Memory B cell (primary cell): ENCODE data around the gene ITPR3.

ENCODE experiments used
- ATAC-seq: fragments of 150-1000 bp; cut with Tn5 transposase; 2 replicates; pipeline ENCODE4 v1.10.0; 2021; ENCODE audit warnings: low read depth, mild to moderate bottlenecking, moderate library complexity
- DNase-seq, 2 donors: peaks; one replicate each; pipeline ENCODE4 v3.0.0; 2022; ENCODE audit warnings: low spot score in 2 of 2
- H3K27ac Mint-ChIP-seq: one replicate; pipeline ENCODE4 v1.8.0; 2022; ENCODE audit warnings: mild to moderate bottlenecking, moderate library complexity, mixed read lengths
- H3K27me3 Mint-ChIP-seq: one replicate; pipeline ENCODE4 v1.8.0; 2022; ENCODE audit warnings: mixed read lengths
- H3K36me3 Mint-ChIP-seq: one replicate; pipeline ENCODE4 v1.8.0; 2022; ENCODE audit warnings: mild to moderate bottlenecking, mixed read lengths
- H3K4me1 Mint-ChIP-seq: one replicate; pipeline ENCODE4 v1.8.0; 2022; ENCODE audit warnings: mixed read lengths
- H3K4me3 Mint-ChIP-seq: one replicate; pipeline ENCODE4 v1.8.0; 2022; ENCODE audit warnings: mild to moderate bottlenecking, moderate library complexity, mixed read lengths
- H3K9me3 Mint-ChIP-seq: one replicate; pipeline ENCODE4 v1.8.0; 2022; ENCODE audit warnings: mixed read lengths

ITPR3 gene

DNA sequence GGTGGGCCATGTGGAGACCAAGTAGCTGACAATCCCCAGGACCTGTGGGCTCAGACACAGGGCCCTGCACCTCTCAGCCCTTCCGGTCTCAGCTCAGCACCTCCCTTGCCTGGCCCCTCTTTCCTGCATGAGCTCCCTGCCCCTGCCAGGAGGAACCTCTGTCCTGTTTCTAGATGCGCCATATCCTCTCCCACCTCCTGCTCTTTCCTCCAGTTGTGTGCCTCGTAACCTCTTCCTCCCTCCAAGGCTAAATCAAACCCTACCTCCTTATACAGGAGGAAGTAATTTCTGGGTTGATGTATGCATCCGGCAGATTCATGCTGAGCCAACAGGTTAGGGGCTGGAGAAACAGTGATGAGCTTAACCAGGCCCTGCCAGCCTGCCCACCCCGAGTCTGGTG is 30.9 kb downstream of the ITPR3 start:
- no peaks in the 10 kb centered on the region for H3K27me3 Mint-ChIP-seq
- no peak overlapping the region for H3K27ac Mint-ChIP-seq
- peaks cover 20% of the 10 kb centered on the region for H3K4me1 Mint-ChIP-seq
- ATAC-seq = no peak
- H3K4me3 Mint-ChIP-seq = no peak overlapping the region
- H3K36me3 Mint-ChIP-seq = peaks cover 18% of the 10 kb centered on the region
- no peak for DNase-seq
- no peaks in the 10 kb centered on the region for H3K9me3 Mint-ChIP-seq

DNA sequence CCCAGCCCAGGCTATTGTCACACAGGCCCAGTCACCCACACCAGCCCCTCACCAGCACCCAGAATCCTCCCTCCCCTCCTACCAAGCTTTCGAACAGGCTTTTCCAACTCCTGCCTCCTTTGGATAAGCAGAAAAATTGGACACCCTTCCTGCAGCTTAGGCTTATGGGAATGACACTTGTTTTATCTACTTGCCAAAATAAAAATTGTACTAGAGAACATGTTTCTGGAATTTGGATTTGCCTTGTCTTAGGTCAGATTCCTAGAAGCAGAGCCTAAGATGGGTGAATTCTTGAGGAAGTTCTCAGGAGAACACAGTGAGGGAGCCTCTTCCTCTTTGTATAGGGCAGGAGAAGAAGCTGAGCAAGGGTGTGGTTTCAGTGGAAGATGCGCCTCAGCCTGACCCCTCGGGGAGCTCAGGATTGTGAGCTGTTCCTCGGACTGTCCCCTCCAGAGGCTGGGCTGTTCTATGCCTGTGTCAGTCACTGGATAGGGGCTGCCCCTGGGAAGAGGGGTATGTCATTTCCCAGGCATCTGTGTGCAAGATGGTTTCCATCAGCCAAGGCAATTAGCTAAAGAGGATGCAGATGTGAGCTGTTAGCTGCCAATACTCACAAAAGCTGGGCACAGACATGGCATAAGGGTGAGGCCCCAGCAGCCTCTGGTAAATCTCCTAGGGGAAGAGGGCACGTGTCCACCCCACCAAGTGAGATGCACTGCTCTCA is 33.9 kb downstream of the ITPR3 start:
- Mint-ChIP-seq H3K9me3 (no peaks in the 10 kb centered on the region), H3K27me3 (no peaks in the 10 kb centered on the region), H3K4me3 (no peak overlapping the region), H3K36me3 (peaks cover 11% of the 10 kb centered on the region), H3K27ac (peak overlapping the region; percentile 31), H3K4me1 (peaks cover 10% of the 10 kb centered on the region)
- ATAC-seq (no peak), DNase-seq (no peak)

DNA sequence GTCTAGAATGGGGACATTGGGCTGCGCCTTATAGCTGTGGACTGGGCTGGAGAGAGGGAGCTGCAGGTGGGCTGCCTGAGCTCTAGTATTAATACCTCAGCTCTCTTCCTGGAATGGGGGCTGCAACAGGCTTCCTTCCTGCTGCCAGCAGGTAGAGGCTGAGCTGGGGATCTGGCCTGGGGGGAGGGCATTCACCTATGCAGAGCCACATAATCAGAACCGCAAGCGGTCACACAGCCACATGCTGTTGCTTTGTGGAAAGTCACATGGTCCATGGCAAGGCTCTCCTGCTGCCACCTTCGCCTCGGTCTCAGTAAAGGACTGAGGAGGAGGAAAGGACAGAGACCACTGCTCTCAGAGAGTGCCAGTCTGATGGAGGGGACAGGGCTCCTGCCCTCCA is 35.7 kb downstream of the ITPR3 start:
- DNase-seq (no peak), ATAC-seq (no peak)
- no peak overlapping the region for H3K4me3 Mint-ChIP-seq
- no peaks in the 10 kb centered on the region for H3K27me3 Mint-ChIP-seq
- H3K4me1 Mint-ChIP-seq = peaks cover 5% of the 10 kb centered on the region
- peaks cover 6% of the 10 kb centered on the region for H3K36me3 Mint-ChIP-seq
- H3K9me3 Mint-ChIP-seq = no peaks in the 10 kb centered on the region
- H3K27ac Mint-ChIP-seq = no peak overlapping the region

DNA sequence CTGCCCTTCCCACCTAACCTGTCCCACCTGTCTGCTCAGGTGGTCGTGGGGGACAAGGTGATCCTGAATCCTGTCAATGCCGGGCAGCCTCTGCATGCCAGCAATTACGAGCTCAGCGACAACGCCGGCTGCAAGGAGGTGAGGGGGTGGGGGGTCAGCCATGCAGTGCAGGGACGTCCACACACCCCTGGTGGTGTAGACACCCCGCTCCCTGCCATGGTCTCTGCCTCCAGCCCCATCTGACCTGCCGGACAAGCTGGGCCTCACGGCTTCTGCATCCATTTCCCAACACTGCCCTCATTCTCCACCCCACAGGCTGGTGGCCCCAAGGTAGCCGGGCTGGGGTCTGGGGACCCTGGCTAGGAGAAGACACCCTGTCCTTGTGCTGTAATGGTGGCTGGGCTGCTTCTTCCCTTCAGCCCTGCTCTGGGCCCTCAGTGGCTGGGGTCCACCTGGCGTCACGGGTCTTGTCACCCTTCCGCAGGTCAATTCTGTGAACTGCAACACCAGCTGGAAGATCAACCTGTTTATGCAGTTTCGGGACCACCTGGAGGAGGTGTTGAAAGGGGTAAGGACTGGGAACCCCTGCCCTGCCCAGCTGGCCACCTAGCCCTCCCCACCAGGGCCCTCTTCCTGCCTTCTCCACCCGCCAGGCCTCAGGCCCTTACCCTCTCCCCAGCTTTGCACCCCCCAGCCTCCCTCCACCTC is 38.0 kb downstream of the ITPR3 start:
- peaks cover 6% of the 10 kb centered on the region for H3K36me3 Mint-ChIP-seq
- H3K27me3 Mint-ChIP-seq = no peaks in the 10 kb centered on the region
- no peaks in the 10 kb centered on the region for H3K9me3 Mint-ChIP-seq
- no peak for DNase-seq
- no peak overlapping the region for H3K27ac Mint-ChIP-seq
- H3K4me1 Mint-ChIP-seq = no peaks in the 10 kb centered on the region
- no peak for ATAC-seq
- no peak overlapping the region for H3K4me3 Mint-ChIP-seq

DNA sequence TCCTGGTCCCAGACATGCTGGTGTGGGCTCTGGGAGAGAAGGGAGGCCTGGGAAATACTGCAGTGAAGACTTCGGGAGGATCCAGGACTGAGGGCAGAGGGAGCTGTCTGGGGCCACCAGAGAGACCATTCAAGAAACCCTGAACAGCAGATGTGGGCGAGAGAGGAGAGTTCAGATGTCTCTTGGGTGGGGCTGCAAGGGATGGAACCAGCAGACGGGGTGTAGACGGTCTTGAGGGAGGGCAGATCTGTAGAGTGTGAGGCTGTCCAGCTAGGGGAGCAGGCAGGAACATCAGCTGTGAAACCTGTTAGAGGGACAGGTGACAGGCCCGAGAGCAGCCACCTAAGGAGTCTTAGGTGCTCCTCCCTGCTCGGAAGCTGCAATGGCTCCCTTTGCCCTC is 38.9 kb downstream of the ITPR3 start:
- Mint-ChIP-seq H3K27ac (peak overlapping the region; percentile 64), H3K27me3 (no peaks in the 10 kb centered on the region), H3K9me3 (no peaks in the 10 kb centered on the region), H3K4me1 (no peaks in the 10 kb centered on the region), H3K4me3 (no peak overlapping the region), H3K36me3 (peaks cover 6% of the 10 kb centered on the region)
- DNase-seq (no peak), ATAC-seq (no peak)

DNA sequence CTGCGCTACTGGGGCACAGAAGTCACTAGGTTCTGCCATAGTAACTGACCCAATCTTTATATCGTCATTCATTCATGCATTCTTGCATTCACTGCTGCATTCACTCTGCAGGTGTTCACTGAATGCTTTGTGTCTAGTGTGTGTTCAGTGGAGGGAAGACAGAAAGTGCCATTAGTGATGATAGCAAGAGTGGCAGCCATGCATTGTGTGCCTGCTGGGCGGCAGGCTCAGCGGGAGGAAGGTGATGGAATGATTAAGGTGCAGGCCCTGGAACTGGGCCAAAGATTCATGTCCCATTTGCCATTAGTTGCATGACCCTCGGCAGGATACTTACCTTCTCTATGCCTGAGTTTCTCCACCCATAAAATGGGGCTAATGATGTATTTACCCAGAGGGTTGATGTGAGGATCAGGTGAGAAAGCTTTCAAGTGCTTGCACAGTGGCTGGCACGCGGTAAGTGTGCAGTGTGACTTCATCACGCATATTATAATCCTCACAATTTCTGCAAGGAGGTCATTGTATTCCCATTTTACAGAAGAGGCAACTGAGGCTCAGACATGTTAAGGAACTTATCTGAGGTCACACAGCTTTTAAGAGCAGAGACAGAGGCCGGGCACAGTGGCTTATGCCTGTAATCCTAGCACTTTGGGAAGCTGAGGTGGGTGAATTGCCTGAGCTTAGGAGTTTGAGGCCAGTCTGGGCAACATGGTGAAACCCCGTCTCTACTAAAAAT is 40.1 kb downstream of the ITPR3 start:
- DNase-seq (no peak), ATAC-seq (no peak)
- Mint-ChIP-seq H3K27ac (no peak overlapping the region), H3K4me1 (no peaks in the 10 kb centered on the region), H3K36me3 (peaks cover 7% of the 10 kb centered on the region), H3K9me3 (no peaks in the 10 kb centered on the region), H3K27me3 (no peaks in the 10 kb centered on the region), H3K4me3 (no peak overlapping the region)

DNA sequence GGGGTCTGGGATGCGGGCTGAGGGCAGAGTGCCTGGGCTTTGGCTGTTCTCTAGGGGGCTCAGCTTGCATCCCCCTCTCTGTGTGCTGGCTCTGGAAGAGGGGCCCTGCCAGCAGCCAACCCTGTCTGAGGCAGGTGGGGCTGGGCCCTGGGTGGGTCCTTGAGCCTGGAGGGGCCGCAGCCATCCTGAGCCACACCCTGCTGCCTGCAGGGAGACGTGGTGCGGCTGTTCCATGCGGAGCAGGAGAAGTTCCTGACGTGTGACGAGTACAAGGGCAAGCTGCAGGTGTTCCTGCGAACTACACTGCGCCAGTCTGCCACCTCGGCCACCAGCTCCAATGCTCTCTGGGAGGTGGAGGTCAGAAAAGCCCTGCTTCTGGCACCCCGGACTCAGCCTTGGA is 41.2 kb downstream of the ITPR3 start:
- DNase-seq = no peak
- Mint-ChIP-seq H3K9me3 (no peaks in the 10 kb centered on the region), H3K36me3 (peaks cover 7% of the 10 kb centered on the region), H3K4me3 (no peak overlapping the region), H3K27ac (no peak overlapping the region), H3K4me1 (no peaks in the 10 kb centered on the region), H3K27me3 (no peaks in the 10 kb centered on the region)
- no peak for ATAC-seq

DNA sequence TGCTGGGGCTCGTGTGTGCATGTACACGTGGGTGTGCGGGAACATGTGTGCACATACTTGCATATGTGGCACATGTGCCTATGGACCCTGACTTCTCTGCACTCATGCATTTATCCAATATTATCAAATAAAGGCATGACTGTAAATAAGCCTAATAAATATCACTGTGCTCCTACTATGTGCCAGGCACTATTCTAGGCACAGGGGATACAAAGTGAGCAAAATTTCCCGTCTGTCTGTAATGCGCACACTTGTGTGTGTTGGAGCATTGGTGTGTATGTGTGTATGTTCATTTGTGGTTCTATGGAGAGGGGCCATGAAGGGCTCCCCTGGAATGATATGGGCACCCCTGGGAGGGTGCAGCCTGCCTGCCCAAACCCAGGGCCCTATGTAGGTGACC is 41.9 kb downstream of the ITPR3 start:
- peaks cover 10% of the 10 kb centered on the region for H3K36me3 Mint-ChIP-seq
- H3K27ac Mint-ChIP-seq = peak overlapping the region; percentile 54
- no peaks in the 10 kb centered on the region for H3K4me1 Mint-ChIP-seq
- no peak overlapping the region for H3K4me3 Mint-ChIP-seq
- no peak for ATAC-seq
- DNase-seq = no peak
- no peaks in the 10 kb centered on the region for H3K9me3 Mint-ChIP-seq
- H3K27me3 Mint-ChIP-seq = no peaks in the 10 kb centered on the region

DNA sequence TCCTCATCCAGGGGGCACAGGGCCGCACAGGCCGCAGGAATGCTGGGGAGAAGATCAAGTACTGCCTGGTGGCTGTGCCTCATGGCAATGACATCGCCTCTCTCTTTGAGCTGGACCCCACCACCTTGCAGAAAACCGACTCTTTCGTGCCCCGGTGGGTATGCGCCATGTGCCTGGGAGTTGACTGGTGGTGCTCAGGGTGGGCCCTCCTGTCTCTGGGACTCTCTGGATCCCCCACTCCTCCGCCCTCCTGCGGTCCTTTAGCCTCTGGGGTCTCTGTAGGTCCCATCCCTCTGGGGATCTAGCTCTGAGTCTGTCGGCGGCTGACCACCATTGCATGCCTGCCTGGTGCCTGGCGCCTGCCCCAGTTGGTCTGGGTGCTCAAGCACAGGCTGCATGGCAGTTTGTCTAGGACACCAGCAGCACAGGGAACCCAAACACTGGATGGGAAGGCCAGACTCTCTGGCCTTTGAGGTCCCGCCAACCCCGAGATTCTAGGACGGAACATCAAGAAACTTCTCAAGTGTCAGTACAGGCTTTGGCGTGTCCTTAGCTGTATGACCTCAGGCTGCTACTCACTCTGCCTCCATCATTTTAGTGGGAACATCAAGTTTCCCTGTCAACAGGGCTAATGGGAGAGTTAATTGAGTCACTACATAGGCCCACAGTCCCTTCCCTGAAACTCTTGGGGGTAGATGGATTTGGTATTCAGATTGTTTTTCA is 42.8 kb downstream of the ITPR3 start:
- H3K4me1 Mint-ChIP-seq = peaks cover 7% of the 10 kb centered on the region
- H3K36me3 Mint-ChIP-seq = peaks cover 18% of the 10 kb centered on the region
- ATAC-seq (no peak), DNase-seq (no peak)
- H3K27me3 Mint-ChIP-seq = no peaks in the 10 kb centered on the region
- no peak overlapping the region for H3K4me3 Mint-ChIP-seq
- peak overlapping the region; percentile 54 for H3K27ac Mint-ChIP-seq
- no peaks in the 10 kb centered on the region for H3K9me3 Mint-ChIP-seq

DNA sequence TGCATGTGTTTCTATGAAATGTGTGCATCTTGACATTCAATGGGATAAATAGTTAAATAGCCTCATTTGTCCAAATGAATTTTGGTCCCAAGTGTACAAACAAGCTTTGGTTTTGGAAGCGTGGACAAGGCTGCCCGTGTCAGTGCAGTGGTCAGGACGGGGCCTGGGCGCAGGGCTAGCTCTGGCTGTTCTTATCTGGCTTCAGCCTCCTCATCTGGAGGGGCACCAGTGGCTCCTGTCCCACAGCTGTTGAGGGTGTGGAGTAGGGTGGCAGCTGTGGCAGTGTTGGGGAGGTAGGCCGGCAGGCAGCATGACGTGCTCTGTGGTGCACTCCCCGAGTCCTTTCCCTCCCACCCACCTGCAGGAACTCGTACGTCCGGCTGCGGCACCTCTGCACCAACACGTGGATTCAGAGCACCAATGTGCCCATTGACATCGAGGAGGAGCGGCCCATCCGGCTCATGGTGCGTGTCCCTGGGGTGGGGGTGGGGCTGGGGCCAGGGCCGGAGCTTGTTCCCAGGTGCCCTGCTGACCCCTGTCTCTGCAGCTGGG is 43.5 kb downstream of the ITPR3 start:
- no peaks in the 10 kb centered on the region for H3K27me3 Mint-ChIP-seq
- DNase-seq = no peak
- no peak overlapping the region for H3K4me3 Mint-ChIP-seq
- H3K9me3 Mint-ChIP-seq = no peaks in the 10 kb centered on the region
- ATAC-seq = no peak
- no peak overlapping the region for H3K27ac Mint-ChIP-seq
- peaks cover 12% of the 10 kb centered on the region for H3K4me1 Mint-ChIP-seq
- H3K36me3 Mint-ChIP-seq = peaks cover 17% of the 10 kb centered on the region

DNA sequence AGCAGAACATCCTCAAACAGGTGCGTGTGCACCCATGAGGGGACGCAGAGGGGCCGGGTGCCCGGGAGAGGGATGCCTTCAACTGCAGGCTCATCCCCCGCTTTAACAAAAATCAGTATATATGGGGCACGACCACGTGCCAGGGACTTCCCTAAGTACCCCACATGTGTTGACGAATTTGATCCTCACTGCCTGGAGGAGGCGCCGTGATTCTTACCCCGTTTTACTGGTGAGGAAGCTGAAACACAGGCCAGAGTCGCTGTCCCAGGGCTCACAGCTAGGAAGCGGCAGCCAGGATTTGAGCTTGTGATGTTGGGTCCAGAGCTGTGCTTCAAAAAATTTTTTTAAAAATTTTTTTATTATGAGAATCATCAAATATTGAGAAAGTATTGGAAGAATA is 44.8 kb downstream of the ITPR3 start:
- Mint-ChIP-seq H3K27ac (no peak overlapping the region), H3K4me1 (peaks cover 17% of the 10 kb centered on the region), H3K9me3 (no peaks in the 10 kb centered on the region), H3K27me3 (no peaks in the 10 kb centered on the region), H3K4me3 (no peak overlapping the region), H3K36me3 (peaks cover 19% of the 10 kb centered on the region)
- DNase-seq (no peak), ATAC-seq (no peak)

DNA sequence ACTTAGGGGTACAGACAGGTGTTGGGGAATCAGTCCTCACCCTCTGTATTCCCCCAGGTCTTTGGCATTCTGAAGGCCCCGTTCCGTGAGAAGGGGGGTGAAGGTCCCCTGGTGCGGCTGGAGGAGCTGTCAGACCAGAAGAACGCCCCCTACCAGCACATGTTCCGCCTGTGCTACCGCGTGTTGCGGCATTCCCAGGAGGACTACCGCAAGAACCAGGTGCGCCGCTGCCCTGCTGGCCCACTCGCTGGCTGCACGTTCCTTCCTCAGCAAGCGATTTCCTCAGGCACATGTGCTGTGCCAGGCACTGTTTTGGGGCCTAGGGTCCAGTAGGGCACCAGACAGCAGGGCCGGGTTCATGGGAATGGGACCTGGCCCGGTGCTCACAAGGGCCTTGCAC is 46.0 kb downstream of the ITPR3 start:
- DNase-seq (no peak), ATAC-seq (no peak)
- Mint-ChIP-seq H3K36me3 (peaks cover 24% of the 10 kb centered on the region), H3K4me3 (no peak overlapping the region), H3K27ac (peak overlapping the region; percentile 94), H3K4me1 (peaks cover 17% of the 10 kb centered on the region), H3K27me3 (no peaks in the 10 kb centered on the region), H3K9me3 (no peaks in the 10 kb centered on the region)

DNA sequence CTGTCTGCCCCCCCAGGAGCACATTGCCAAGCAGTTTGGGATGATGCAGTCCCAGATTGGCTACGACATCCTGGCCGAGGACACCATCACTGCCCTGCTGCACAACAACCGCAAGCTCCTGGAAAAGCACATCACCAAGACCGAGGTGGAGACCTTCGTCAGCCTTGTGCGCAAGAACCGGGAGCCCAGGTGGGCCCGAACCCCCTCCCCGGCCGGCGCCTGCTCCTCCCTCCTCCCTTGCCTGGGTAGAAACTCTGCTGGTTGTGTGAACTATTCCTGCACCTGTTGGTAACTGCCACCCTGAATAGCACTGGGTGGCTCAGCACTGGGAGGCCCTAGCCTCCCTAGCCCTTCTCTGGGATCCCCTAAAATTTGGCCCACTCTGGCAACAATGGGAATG is 46.7 kb downstream of the ITPR3 start:
- peaks cover 24% of the 10 kb centered on the region for H3K36me3 Mint-ChIP-seq
- ATAC-seq (no peak), DNase-seq (no peak)
- no peak overlapping the region for H3K4me3 Mint-ChIP-seq
- H3K9me3 Mint-ChIP-seq = no peaks in the 10 kb centered on the region
- peak overlapping the region; percentile 94 for H3K27ac Mint-ChIP-seq
- no peaks in the 10 kb centered on the region for H3K27me3 Mint-ChIP-seq
- peaks cover 17% of the 10 kb centered on the region for H3K4me1 Mint-ChIP-seq

DNA sequence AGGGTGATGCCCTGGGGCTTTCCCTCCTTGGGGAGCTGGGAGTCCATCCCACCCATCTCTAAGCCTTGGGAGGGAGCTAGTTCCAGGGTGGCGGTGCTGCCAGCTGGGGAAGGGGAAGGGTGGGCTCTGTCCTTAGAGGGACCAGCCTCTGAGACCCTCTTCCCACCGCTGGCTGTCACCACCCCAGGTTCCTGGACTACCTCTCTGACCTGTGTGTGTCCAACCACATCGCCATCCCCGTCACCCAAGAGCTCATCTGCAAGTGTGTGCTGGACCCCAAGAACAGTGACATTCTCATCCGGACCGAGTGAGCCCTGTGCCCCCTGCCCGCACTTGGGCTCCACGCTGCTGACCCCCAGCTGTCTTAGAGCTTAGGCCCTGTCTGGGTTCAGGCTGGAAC is 47.2 kb downstream of the ITPR3 start:
- DNase-seq = no peak
- no peak for ATAC-seq
- no peak overlapping the region for H3K4me3 Mint-ChIP-seq
- H3K9me3 Mint-ChIP-seq = no peaks in the 10 kb centered on the region
- H3K36me3 Mint-ChIP-seq = peaks cover 24% of the 10 kb centered on the region
- H3K27me3 Mint-ChIP-seq = no peaks in the 10 kb centered on the region
- H3K4me1 Mint-ChIP-seq = peaks cover 17% of the 10 kb centered on the region
- H3K27ac Mint-ChIP-seq = peak overlapping the region; percentile 94
